ENCODE data around the gene EIF4E1B.
"Not testable (repeated sequence)": the region's sequence is repeated elsewhere in the genome, so short reads cannot be mapped to it uniquely, and the experiment has no call there.

EIF4E1B gene, protein sequence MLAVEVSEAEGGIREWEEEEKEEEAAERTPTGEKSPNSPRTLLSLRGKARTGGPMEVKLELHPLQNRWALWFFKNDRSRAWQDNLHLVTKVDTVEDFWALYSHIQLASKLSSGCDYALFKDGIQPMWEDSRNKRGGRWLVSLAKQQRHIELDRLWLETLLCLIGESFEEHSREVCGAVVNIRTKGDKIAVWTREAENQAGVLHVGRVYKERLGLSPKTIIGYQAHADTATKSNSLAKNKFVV

DNA sequence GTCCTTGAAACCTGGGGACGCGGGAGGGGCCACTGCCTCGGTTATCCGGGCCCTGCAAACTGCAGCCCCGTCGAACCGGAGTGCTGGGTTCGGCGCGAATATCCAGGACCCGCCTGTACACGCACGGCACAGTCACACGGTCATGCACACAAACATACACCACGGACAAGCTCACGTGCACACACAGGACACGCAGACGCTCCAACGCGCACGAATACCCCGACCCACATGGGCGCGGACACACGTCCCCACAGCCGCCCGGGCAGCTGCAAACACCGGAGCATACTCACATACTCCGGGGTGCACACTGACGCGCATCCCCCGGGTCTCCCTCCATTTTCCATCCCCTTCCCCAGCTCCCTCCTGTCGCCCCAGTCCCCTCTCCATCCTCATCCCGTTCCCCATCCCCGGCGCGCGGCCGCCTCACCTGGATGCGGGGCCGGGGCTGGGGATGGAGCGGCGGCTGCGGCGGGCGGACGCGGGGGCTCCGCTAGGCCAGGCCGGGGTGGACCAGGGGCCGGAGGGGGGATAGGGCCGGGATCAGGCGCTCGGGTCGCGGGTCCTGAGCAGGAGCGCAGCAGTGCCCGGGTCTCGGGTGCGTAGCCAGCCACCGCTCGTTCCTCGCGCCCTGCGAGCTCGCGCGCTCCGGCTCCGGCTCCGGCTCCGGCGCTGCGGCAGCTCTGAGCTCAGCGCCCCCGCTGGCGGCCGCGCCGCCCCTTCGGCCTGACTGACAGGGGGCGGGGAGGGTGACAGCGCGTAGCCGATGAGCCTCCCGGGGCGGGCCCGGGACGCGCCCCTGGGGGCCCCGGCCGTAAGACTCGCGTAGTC is at the start of gene EIF4E1B, which contains the start of gene SNCB:
Gene EIF4E1B (plus strand): TSS at position 823 of the 828 bp plus-strand sequence. CDS start 12,113 bp downstream, outside the sequence.
Gene SNCB (minus strand): TSS at position 682 of the 828 bp plus-strand sequence. CDS start 880 bp downstream, outside the sequence.
- DNase-seq = peak in 1 of 2 experiments; percentile 41

DNA sequence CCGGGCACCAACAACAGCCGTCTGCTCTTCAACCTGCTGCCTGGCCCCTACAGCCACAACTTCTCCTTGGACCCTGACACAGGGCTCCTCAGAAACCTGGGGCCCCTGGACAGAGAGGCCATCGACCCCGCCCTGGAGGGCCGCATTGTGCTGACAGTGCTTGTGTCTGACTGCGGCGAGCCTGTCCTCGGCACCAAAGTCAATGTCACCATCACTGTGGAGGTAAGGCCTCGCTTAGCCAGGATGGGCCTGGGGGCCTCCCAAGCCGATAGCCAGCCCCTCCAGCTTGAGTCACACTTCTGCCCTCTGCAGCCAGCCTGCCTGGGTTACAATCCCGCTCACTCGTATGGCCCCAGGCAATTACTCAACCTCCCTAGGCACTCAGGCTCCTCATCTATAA is 49.1 kb upstream of the EIF4E1B start:
- no peak for DNase-seq

DNA sequence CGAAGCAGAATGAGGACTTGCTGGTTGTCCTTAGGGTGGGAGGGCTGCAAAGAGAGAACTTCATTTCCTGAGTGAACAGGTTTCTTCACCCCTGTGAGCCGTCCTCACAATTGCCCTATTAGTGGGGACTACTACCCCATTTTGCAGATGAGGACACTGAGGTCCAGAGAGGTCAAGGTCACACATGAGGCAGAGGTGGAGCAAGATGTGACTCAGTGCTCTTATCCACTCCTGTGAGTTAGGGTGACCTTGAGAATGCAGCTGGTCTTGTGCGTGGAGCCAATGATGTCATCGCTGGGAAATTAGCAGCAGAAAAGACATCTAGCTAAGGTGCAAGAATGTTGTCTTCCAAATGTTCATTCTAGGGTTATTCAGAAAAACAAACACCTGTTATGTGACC is 47.4 kb upstream of the EIF4E1B start:
- no peak for DNase-seq

DNA sequence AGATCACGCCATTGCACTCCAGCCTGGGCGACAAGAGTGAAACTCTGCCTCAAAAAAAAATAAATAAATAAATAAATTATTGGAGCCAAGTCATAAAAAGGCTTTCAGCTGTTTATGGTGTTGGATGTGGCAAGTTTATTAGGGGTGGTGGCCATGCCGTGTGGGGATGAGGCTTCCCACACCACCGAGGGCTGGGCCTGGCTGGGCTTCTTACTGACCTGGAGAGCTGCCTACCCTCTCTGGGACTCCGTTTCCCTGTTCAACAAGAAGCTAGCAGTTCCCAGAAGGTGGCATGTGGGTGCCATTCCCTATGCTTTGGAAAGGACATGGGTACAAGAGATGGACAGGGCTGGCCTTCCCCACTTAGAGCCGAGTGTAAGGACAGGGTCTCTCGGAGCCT is 43.1 kb upstream of the EIF4E1B start:
- no peak for DNase-seq

DNA sequence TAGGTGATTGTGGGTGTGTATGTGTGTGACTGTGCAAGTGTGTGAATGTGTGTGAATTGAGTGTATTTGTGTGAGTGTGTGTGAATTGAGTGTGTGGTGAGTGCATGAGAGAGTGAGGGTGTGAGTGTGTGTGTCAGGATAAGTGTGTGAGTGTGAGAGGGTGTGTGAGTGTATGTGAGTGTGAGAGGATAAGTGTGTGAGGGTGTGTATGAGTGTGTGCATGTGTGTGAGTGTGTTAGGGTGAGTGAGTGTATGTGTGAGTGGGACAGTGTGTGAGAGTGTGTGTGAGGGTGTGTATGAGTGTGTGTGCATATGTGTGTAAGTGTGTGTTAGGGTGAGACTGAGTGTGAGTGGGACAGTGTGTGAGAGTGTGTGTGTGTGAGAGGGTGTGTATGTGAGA is 42.2 kb upstream of the EIF4E1B start:
- no peak for DNase-seq

DNA sequence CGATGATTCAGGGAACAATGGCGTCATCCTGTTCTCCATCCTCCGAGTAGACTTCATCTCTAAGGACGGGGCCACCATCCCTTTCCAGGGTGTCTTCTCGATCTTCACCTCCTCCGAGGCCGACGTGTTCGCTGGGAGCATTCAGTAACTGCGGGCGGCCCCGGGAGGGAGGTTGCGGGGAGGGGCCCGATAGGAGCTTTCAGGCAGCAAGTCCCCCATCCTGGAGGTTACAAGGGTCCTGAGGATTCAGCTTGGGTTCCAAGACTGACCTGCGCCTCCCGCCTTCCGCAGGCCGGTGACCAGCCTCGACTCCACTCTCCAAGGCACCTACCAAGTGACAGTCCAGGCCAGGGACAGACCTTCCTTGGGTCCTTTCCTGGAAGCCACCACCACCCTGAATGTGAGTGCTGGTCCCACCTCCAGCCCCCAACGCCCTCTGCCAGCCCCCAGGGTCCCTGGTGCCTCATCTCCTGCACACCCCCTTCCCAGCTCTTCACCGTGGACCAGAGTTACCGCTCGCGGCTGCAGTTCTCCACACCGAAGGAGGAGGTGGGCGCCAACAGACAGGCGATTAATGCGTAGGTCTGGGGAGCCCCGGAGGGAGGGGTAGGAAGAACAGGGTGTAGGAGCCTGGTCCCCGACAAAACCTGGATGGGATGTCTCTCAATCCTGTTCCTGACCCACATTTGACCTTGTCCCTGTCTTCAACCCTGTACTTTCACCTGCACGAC is 41.3 kb upstream of the EIF4E1B start:
- DNase-seq = no peak

DNA sequence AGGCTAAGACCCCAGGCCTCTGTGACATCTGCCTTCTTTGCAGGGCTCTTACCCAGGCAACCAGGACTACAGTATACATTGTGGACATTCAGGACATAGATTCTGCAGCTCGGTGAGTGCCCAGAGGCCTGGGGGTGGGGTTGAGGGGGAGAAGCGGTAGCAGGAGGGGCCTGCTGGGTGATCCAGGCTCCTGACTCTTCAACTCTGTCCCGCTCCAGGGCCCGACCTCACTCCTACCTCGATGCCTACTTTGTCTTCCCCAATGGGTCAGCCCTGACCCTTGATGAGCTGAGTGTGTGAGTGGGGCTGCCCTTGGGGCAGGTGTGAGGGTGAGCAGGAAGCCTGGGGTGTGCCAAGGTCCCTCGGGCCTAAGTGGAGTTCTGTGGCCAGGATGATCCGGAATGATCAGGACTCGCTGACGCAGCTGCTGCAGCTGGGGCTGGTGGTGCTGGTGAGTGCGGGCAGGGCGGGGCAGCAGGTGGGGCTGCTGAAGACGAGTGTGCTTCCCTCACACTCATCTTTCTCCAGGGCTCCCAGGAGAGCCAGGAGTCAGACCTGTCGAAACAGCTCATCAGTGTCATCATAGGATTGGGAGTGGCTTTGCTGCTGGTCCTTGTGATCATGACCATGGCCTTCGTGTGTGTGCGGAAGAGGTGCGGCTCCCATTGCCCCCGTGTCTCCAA is 40.3 kb upstream of the EIF4E1B start:
- DNase-seq = no peak

DNA sequence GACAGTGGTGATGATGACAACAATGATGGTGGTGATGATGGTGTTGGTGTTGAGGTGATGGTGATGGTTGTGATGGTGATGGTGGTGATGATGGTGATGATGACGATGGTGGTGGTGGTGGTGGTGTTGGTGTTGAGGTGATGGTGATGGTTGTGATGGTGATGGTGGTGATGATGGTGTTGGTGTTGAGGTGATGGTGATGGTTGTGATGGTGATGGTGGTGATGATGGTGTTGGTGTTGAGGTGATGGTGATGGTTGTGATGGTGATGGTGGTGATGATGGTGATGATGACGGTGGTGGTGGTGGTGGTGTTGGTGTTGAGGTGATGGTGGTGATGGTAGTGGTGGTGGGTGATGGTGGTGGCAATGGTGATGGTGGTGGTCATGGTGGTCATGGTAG is 38.8 kb upstream of the EIF4E1B start:
- DNase-seq = not testable (repeated sequence)

DNA sequence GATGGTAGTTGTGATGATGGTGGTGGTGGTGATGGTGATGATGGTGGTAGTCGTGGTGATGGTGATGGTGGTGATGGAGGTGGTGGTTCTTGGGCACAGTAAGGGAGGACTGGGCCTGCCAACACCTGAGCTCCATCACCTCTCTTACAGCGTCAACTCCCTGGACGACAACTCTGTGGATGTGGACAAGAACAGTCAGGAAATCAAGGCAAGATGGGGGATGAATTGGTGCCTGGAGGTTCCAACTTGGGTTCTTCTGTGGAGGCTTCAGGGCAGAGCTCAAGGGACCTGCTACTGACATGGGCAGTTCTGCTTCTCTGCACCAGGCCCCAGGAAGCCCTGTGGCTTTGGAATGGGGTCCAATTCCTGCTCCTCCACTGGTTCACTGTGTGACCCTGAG is 37.9 kb upstream of the EIF4E1B start:
- no peak for DNase-seq

DNA sequence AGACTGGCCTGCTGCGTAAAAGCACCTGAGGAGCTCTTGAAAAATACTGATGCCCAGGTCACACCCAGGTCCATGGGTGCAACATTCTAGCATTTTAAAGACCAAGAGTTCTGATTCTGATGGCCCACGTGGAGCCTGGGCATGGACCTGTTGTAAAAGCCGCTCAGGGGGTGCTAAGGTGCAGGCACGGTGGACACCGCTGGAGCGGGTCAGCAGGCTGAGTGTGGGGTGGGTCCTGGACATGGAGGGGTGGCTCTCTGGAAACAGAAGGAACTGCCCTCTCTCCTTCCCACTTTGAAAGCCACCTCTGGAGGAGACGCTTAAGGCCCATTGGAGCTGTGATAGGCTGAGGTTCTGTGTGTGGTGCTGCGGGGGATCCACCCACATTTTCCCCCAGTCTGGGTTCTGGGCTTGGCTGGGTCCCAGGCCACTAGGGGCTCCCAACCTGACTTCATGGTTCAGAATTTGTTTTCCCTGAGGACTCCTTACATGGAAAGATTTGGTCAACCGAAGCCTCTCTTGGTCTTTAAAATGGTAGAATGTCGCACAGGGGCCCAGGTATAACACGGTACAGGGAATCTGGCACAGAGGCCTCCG is 37.1 kb upstream of the EIF4E1B start:
- DNase-seq = no peak

DNA sequence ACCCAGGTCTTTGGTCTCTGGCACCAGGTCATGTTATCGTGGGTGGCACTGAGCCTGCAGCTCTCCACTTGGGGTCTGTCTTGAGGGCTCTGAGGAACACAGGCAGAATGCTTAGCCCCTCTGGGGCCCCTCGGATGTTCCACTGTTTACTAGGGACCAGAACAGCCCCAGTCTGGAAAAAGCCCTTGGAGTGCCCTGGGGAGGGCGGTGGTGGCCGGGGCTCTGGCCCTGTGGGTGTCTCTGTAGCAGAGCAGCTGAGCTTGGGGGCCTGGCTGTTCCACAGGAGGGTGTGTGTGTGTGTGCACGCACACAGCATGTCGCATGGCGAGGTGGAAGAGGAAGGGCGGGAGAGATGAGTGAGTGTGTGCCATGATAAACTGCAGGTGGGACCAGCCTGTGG is 35.9 kb upstream of the EIF4E1B start:
- DNase-seq = no peak

DNA sequence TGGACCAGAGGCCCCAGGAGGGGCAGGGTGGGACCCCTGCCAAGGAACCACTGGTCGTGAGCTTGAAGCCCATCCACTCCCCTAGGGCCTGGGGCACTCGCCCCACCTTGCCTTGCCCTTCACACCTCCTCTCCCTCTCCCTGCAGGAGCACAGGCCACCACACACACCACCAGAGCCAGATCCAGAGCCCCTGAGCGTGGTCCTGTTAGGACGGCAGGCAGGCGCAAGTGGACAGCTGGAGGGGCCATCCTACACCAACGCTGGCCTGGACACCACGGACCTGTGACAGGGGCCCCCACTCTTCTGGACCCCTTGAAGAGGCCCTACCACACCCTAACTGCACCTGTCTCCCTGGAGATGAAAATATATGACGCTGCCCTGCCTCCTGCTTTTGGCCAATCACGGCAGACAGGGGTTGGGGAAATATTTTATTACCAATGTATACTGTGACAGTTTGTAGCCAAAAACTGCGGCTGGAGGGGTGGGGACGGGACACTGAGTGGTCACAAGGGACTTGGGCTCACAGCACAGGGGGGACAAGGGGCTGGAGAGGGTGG is 35.0 kb upstream of the EIF4E1B start:
- DNase-seq = no peak

DNA sequence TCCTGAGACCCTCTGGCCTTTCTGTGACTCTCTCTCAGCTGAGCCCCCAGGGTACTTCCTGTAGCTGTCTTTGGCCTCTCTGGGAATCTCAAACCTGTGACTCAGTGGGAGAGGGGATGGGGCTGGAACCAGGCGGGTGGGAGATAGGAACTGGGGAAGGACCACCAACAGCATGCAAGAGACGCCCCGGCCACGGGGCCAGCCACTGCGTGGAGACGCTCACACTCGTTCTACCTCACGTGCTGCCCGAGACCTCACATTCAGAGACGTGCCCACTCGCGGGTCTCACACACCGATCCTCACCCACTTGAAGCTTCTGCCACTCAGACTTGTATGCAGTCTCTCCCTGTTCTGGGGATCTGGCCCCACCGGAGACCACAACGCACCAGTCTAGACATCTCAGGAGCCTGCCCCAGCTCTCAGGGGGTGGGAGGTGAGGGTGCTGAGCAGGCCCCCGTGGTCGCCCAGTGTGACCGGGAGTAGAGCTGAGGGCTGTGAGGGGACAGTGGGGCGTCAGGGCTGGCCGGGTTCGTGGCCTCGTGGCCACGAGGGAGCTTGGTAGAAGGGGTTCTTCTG is 34.3 kb upstream of the EIF4E1B start:
- DNase-seq = no peak

DNA sequence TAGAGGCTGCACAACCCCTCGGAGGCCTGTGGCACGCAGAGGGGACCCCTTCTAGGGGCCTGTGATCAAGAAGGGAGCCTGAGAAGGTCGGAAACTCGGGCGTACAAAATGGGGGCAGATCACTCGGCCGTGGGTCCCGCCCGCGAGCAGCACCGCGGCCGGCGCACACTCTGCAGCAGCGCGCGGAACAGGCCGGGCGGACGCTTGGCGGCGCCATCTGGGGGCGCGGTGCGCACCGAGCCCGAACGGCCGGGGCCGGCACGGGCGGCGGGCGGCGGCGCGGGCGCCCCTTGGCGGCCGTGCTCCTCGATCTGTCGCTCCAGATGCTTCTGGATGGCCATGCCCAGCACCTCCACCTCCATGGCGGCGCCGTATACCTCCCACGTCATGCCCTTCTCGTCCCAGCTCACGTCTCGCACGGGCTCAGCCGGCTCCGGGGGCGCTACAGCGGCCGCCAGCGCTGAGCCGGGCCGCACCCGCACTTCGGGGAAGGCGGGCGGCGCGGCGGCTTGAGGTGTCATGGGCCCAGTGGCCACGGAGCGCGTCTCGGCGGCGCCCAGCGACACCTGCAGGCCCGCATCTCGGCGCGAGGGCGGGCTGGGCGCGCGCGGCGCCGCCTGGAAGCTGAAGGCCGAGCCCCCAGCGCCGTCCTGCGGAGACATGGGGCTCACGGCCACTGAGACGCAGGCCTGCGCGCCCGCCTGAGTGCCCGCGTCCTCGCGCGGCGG is 33.6 kb upstream of the EIF4E1B start:
- DNase-seq = no peak

DNA sequence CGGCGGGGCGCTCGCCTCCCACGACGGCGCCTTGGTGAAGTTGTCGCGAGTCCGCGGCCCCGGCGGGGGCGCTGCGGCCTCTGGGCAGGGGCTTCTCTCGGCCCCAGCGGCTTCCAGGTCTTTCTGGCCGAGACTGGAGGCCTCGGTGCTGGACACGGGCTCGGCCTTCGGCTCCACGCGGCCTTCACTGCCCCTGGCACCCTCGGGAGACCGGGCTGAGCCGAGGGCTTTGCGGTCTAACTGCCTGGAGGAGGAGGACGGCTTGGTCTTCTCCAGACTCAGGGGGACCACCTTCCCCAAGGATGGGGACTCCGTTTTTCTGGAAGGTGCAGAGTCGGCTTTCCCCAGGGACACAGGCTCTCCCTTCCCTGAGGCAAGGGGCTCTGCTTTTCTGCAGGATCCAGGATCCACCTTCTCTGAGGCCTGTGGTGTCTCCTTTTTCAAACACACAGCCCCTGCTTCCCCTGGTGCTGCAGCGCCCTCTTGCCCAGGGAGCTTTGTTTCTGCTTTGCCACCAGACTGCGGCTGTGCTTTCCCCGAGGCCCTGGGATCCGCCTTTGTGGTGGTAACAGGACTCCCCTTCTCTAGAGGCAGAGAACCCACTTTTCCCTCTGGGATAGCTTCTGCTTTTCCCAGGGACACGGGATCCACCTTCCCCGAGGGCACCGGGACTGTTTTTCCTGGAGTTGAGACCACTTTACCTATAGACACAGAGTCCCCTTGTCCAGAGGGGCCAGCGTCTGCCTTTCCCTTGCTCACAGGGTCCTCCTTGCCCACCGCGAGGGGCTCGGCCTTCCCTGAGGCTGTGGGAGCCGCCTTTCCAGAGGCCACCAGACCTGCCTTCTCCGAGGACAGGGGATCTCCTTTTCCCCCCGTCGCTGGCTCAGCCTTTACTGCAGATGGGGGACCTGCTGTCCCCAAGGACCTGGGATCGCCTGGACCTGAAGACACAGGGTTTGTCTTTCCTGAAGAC is 32.8 kb upstream of the EIF4E1B start:
- no peak for DNase-seq

DNA sequence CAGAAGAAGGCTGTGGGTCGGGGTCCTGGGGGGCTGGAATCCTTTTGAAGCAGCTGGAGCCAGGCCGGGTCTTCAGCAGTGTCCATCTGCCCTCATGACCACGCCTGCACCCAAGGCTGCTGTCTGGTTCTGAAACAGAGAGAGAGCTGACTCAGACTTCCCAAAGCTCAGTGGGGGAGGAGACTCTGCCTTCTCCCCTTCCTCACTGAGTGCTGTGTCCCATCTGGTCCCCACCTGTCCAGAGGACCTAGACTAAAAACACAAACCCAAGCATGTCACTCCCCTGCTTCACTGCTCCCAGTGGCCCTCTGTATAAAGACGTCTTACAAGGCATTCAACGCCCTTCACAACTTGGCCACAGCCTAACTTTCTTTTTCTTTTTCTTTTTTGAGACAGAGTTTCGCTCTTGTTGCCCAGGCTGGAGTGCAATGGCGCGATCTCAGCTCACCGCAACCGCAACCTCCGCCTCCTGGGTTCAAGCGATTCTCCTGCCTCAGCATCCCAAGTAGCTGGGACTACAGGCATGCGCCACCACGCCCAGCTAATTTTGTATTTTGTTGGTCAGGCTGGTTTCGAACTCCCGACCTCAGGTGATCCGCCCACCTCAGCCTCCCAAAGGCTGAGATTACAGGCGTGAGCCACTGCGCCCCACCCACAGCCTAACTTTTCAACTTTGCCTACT is 30.6 kb upstream of the EIF4E1B start:
- not testable (repeated sequence) for DNase-seq

DNA sequence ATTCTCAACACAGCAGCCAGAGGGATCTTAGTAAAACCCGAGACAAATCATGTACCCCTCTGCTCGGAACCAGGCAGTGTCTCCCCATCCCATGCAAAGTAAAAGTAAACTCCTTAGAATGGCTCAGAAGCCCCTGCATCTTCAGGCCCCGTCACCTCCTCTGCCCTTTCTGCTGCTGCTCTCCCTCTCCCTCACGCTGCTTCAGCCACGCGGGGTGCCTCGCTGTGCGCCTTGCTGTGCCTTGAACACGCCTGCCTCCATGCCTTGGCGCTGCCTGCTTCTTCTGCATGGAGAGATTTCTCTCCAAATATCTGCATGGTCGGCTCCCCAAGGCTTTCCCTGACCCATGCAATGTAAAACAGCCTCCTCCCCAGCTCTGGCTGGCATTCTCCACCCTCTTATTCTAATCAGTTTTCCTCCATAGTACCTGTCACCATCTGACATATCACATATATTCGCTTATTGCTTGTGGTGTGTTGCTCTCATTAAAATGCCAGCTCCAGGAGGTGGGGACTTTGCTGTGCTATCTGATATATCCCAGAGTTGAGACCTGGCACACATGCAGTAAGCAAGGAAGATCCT is 28.5 kb upstream of the EIF4E1B start:
- DNase-seq = no peak

DNA sequence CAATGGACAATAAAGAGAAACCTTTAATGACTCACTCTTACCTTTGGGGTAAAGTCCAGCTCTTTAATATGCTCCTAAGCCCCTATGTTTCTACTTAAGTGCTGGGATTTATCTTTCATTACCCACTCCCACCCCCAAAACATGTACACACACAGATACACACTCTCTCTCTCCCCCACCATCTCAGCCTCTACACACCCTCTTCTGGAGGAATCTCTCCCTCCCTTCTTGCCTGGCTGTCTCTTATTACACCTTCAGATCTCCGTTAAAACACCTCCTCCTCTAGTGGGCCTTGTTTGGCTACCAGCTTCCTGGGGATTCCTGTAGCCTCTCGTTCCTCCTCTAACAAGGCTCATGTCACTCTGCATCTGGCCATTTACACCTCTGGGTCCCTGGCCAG is 27.4 kb upstream of the EIF4E1B start:
- no peak for DNase-seq

DNA sequence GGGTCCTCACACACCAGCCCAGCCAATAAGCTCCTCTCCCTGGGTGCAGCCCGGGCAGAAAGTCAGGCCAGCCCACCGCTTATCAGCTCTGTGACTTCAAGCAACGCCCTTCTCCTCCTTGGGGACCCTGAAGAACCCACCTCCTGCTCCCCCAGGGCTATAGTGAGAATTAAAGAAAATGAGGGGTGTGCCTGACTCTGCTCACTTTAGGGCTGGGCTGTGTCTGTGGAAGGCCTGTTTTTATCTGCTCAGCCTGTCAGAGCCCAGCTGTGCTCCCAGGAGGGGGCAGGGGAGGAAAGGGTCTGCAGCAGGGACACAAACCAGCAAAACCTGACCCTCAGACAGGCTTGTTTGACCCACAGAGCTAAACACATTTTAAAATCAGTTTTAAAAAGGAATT is 24.4 kb upstream of the EIF4E1B start:
- no peak for DNase-seq

Data from NCI-H1930 (cell line).